ENCODE data around the gene GARNL3. TPM values are rescaled to one million over a fixed set of nuclear protein-coding genes. Genes with fewer than 3 reads are reported as not detected.
A peak's percentile ranks its signal among the peaks of the same experiment; 100 is the strongest.

Gene GARNL3
- total and polyA plus RNA-seq, 2 experiments from 2014 or later = 8.7 to 21.9 TPM

GRCh38 chr9:127360829-127361228, 96.3 kb downstream of the GARNL3 start:
- H3K9me3 Mint-ChIP-seq = no peaks in the 10 kb centered on the region; the same call in 2 of the 3 replicates
- no peak overlapping the region for H3K4me3 Mint-ChIP-seq
- Histone ChIP-seq H3K4me2 (no peak overlapping the region), H3K4me1 (ENCODE audit: insufficient read depth) (no peaks in the 10 kb centered on the region), H2AFZ (no peak overlapping the region), H3F3A (replicated peaks; ENCODE audit: low read depth) (no peaks in the 10 kb centered on the region), H4K20me1 (replicated peaks; ENCODE audit: insufficient read depth) (no peaks in the 10 kb centered on the region), H3K79me2 (replicated peaks; ENCODE audit: insufficient read depth) (no peaks in the 10 kb centered on the region), H3K27me3 (ENCODE audit: insufficient read depth) (no peaks in the 10 kb centered on the region), H3K36me3 (ENCODE audit: insufficient read depth) (peaks cover 3% of the 10 kb centered on the region; the same call in 1 of the 2 replicates), H3K27ac (ENCODE audit: low read depth) (no peak overlapping the region), H3K4me3 (no peak overlapping the region), H3K9me2 (ENCODE audit: insufficient read depth) (no peaks in the 10 kb centered on the region)
- no peaks in the 10 kb centered on the region; the same call in 2 of the 3 replicates for H3K36me3 Mint-ChIP-seq (ENCODE audit: low read depth)
- ATAC-seq = peak; percentile 99
- peaks cover 1% of the 10 kb centered on the region for H3K27me3 Mint-ChIP-seq (ENCODE audit: insufficient read depth, low read depth, poor library complexity)
- peak; percentile 82 for DNase-seq (ENCODE audit: low spot score)
- no peak for TF ChIP-seq ZNF114 (CRISPR knock-in tag; IDR thresholded peaks at IDR 0.05)
- peak; percentile 51 to 77 for TF ChIP-seq CTCF (conservative IDR thresholded peaks at IDR 0.05; ENCODE audit: low read depth in 2 of 2)
- H3K27ac Mint-ChIP-seq = no peak overlapping the region
- no peaks in the 10 kb centered on the region; the same call in 1 of the 3 replicates for H3K4me1 Mint-ChIP-seq

DNA sequence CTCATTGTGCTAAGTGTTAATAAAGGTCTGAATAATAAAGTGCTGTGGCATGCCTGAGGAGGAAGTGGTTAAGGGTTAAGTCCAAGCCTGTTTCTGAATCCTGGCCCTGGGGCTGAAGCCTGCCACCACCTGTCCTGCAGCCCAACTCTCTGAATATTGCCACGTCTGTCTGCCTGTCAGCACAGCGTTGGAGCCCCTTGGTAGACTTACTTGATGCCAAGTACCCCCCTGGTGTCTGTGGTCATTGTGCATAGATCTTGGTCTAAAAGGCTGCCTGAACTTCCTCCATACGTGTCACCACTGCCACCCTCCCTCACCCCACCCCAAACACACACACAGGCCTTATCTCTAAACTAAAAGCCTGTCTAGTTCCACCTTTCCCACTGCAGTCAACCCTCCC, 97.0 kb downstream of the GARNL3 start:
- Mint-ChIP-seq H3K9me3 (no peaks in the 10 kb centered on the region), H3K4me3 (no peak overlapping the region), H3K4me1 (no peaks in the 10 kb centered on the region; the same call in 1 of the 3 replicates), H3K27me3 (ENCODE audit: insufficient read depth, low read depth, poor library complexity) (peaks cover 1% of the 10 kb centered on the region), H3K36me3 (ENCODE audit: low read depth) (no peaks in the 10 kb centered on the region; the same call in 2 of the 3 replicates), H3K27ac (no peak overlapping the region)
- Histone ChIP-seq H3K4me1 (ENCODE audit: insufficient read depth) (no peaks in the 10 kb centered on the region), H2AFZ (no peak overlapping the region), H3K79me2 (replicated peaks; ENCODE audit: insufficient read depth) (no peaks in the 10 kb centered on the region), H3K9me2 (ENCODE audit: insufficient read depth) (no peaks in the 10 kb centered on the region), H3K4me2 (no peak overlapping the region), H3K36me3 (ENCODE audit: insufficient read depth) (peaks cover 3% of the 10 kb centered on the region; the same call in 1 of the 2 replicates), H4K20me1 (replicated peaks; ENCODE audit: insufficient read depth) (no peaks in the 10 kb centered on the region), H3K27me3 (ENCODE audit: insufficient read depth) (no peaks in the 10 kb centered on the region), H3K27ac (ENCODE audit: low read depth) (no peak overlapping the region), H3F3A (replicated peaks; ENCODE audit: low read depth) (no peaks in the 10 kb centered on the region), H3K4me3 (no peak overlapping the region)
- no peak for DNase-seq (ENCODE audit: low spot score)
- ATAC-seq = no peak
- TF ChIP-seq EZH2phosphoT487 (IDR thresholded peaks at IDR 0.05; ENCODE audit: unreplicated experiment) (no peak), ZNF114 (CRISPR knock-in tag; IDR thresholded peaks at IDR 0.05) (no peak), STAT1 (IDR thresholded peaks at IDR 0.05; ENCODE audit: unreplicated experiment) (no peak), CTCF (conservative IDR thresholded peaks at IDR 0.05; ENCODE audit: low read depth in 2 of 2) (no peak), ZNF331 (CRISPR knock-in tag; IDR thresholded peaks at IDR 0.05; ENCODE audit: low read depth) (no peak)
- TF ChIP-seq, protein P1, sequence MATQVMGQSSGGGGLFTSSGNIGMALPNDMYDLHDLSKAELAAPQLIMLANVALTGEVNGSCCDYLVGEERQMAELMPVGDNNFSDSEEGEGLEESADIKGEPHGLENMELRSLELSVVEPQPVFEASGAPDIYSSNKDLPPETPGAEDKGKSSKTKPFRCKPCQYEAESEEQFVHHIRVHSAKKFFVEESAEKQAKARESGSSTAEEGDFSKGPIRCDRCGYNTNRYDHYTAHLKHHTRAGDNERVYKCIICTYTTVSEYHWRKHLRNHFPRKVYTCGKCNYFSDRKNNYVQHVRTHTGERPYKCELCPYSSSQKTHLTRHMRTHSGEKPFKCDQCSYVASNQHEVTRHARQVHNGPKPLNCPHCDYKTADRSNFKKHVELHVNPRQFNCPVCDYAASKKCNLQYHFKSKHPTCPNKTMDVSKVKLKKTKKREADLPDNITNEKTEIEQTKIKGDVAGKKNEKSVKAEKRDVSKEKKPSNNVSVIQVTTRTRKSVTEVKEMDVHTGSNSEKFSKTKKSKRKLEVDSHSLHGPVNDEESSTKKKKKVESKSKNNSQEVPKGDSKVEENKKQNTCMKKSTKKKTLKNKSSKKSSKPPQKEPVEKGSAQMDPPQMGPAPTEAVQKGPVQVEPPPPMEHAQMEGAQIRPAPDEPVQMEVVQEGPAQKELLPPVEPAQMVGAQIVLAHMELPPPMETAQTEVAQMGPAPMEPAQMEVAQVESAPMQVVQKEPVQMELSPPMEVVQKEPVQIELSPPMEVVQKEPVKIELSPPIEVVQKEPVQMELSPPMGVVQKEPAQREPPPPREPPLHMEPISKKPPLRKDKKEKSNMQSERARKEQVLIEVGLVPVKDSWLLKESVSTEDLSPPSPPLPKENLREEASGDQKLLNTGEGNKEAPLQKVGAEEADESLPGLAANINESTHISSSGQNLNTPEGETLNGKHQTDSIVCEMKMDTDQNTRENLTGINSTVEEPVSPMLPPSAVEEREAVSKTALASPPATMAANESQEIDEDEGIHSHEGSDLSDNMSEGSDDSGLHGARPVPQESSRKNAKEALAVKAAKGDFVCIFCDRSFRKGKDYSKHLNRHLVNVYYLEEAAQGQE (IDR thresholded peaks at IDR 0.05; ENCODE audit: unreplicated experiment) = no peak
- TF ChIP-seq, protein P2, sequence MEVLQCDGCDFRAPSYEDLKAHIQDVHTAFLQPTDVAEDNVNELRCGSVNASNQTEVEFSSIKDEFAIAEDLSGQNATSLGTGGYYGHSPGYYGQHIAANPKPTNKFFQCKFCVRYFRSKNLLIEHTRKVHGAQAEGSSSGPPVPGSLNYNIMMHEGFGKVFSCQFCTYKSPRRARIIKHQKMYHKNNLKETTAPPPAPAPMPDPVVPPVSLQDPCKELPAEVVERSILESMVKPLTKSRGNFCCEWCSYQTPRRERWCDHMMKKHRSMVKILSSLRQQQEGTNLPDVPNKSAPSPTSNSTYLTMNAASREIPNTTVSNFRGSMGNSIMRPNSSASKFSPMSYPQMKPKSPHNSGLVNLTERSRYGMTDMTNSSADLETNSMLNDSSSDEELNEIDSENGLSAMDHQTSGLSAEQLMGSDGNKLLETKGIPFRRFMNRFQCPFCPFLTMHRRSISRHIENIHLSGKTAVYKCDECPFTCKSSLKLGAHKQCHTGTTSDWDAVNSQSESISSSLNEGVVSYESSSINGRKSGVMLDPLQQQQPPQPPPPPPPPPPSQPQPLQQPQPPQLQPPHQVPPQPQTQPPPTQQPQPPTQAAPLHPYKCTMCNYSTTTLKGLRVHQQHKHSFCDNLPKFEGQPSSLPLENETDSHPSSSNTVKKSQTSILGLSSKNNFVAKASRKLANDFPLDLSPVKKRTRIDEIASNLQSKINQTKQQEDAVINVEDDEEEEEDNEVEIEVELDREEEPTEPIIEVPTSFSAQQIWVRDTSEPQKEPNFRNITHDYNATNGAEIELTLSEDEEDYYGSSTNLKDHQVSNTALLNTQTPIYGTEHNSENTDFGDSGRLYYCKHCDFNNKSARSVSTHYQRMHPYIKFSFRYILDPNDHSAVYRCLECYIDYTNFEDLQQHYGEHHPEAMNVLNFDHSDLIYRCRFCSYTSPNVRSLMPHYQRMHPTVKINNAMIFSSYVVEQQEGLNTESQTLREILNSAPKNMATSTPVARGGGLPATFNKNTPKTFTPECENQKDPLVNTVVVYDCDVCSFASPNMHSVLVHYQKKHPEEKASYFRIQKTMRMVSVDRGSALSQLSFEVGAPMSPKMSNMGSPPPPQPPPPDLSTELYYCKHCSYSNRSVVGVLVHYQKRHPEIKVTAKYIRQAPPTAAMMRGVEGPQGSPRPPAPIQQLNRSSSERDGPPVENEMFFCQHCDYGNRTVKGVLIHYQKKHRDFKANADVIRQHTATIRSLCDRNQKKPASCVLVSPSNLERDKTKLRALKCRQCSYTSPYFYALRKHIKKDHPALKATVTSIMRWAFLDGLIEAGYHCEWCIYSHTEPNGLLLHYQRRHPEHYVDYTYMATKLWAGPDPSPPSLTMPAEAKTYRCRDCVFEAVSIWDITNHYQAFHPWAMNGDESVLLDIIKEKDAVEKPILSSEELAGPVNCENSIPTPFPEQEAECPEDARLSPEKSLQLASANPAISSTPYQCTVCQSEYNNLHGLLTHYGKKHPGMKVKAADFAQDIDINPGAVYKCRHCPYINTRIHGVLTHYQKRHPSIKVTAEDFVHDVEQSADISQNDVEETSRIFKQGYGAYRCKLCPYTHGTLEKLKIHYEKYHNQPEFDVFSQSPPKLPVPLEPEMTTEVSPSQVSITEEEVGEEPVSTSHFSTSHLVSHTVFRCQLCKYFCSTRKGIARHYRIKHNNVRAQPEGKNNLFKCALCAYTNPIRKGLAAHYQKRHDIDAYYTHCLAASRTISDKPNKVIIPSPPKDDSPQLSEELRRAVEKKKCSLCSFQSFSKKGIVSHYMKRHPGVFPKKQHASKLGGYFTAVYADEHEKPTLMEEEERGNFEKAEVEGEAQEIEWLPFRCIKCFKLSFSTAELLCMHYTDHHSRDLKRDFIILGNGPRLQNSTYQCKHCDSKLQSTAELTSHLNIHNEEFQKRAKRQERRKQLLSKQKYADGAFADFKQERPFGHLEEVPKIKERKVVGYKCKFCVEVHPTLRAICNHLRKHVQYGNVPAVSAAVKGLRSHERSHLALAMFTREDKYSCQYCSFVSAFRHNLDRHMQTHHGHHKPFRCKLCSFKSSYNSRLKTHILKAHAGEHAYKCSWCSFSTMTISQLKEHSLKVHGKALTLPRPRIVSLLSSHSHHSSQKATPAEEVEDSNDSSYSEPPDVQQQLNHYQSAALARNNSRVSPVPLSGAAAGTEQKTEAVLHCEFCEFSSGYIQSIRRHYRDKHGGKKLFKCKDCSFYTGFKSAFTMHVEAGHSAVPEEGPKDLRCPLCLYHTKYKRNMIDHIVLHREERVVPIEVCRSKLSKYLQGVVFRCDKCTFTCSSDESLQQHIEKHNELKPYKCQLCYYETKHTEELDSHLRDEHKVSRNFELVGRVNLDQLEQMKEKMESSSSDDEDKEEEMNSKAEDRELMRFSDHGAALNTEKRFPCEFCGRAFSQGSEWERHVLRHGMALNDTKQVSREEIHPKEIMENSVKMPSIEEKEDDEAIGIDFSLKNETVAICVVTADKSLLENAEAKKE (CRISPR knock-in tag; IDR thresholded peaks at IDR 0.05) = no peak
